Activated T-cell treated with anti-CD3 and anti-CD28 coated beads, Interleukin-2, amount 50 U/mL, for 24 hours (primary cell): Measurements from ENCODE around the gene ALCAM.

ENCODE experiments used
- DNase-seq: peaks from one replicate; pipeline ENCODE4 v3.0.0-alpha.2; 2020
- H3K27ac Mint-ChIP-seq: 2 replicates; pipeline ENCODE4 v1.8.0; 2020; ENCODE audit warnings: mild to moderate bottlenecking, mixed read lengths
- H3K27me3 Mint-ChIP-seq: 2 replicates; pipeline ENCODE4 v1.8.0; 2020; ENCODE audit warnings: mixed read lengths
- H3K36me3 Mint-ChIP-seq: 2 replicates; pipeline ENCODE4 v1.8.0; 2020; ENCODE audit warnings: low read depth, mixed read lengths
- H3K4me1 Mint-ChIP-seq: 2 replicates; pipeline ENCODE4 v1.8.0; 2020; ENCODE audit warnings: low read depth, mixed read lengths
- H3K4me3 Mint-ChIP-seq: 2 replicates; pipeline ENCODE4 v1.8.0; 2020; ENCODE audit warnings: mild to moderate bottlenecking, moderate library complexity, mixed read lengths
- H3K9me3 Mint-ChIP-seq: 2 replicates; pipeline ENCODE4 v1.8.0; 2020; ENCODE audit warnings: mixed read lengths

The ALCAM gene

GRCh38 chr3:105365391-105366325 is 1.1 kb upstream of the ALCAM start:
- H3K4me1 Mint-ChIP-seq, result peaks cover 54% of the 10 kb centered on the region
- DNase-seq, result no peak

GRCh38 chr3:105367063-105367405 is 325 bp downstream of the ALCAM start:
- peaks cover 22% of the 10 kb centered on the region for H3K27me3 Mint-ChIP-seq
- H3K27ac Mint-ChIP-seq, result peak overlapping the region; percentile 89
- DNase-seq, result no peak
- peaks cover 54% of the 10 kb centered on the region for H3K4me1 Mint-ChIP-seq
- H3K4me3 Mint-ChIP-seq, result peak overlapping the region; percentile 89
- H3K36me3 Mint-ChIP-seq, result peaks cover 21% of the 10 kb centered on the region
- no peaks in the 10 kb centered on the region for H3K9me3 Mint-ChIP-seq

More at GRCh38 chr3:105365391-105366325, 1.1 kb upstream of the ALCAM start:
- Mint-ChIP-seq H3K36me3 (peaks cover 21% of the 10 kb centered on the region), H3K9me3 (no peaks in the 10 kb centered on the region), H3K27me3 (peaks cover 28% of the 10 kb centered on the region), H3K27ac (peak overlapping the region; percentile 89), H3K4me3 (peak overlapping the region; percentile 89)

GRCh38 chr3:105367406-105368213 is 901 bp downstream of the ALCAM start:
- Mint-ChIP-seq H3K27ac (peak overlapping the region; percentile 99), H3K9me3 (no peaks in the 10 kb centered on the region), H3K4me3 (peak overlapping the region; percentile 89), H3K27me3 (peaks cover 22% of the 10 kb centered on the region), H3K36me3 (peaks cover 21% of the 10 kb centered on the region), H3K4me1 (peaks cover 52% of the 10 kb centered on the region)
- DNase-seq, result peak; percentile 78

- peak; percentile 73 for DNase-seq
- H3K27me3 Mint-ChIP-seq, result peaks cover 25% of the 10 kb centered on the region
- peak overlapping the region; percentile 89 for H3K4me3 Mint-ChIP-seq
- H3K4me1 Mint-ChIP-seq, result peaks cover 45% of the 10 kb centered on the region
- peak overlapping the region; percentile 99 for H3K27ac Mint-ChIP-seq
- no peaks in the 10 kb centered on the region for H3K9me3 Mint-ChIP-seq
- H3K36me3 Mint-ChIP-seq, result peaks cover 21% of the 10 kb centered on the region
These were observed 2.1 kb downstream of the ALCAM start for GRCh38 chr3:105368566-105369499.

GRCh38 chr3:105369500-105370371 is 3.0 kb downstream of the ALCAM start:
- peak overlapping the region; percentile 99 for H3K27ac Mint-ChIP-seq
- H3K36me3 Mint-ChIP-seq, result peaks cover 21% of the 10 kb centered on the region
- H3K4me1 Mint-ChIP-seq, result peaks cover 38% of the 10 kb centered on the region
- peaks cover 20% of the 10 kb centered on the region for H3K27me3 Mint-ChIP-seq
- peak overlapping the region; percentile 89 for H3K4me3 Mint-ChIP-seq
- no peaks in the 10 kb centered on the region for H3K9me3 Mint-ChIP-seq
- DNase-seq, result no peak

- peaks cover 3% of the 10 kb centered on the region for H3K27me3 Mint-ChIP-seq
- DNase-seq, result no peak
- peaks cover 14% of the 10 kb centered on the region for H3K36me3 Mint-ChIP-seq
- H3K9me3 Mint-ChIP-seq, result no peaks in the 10 kb centered on the region
- peaks cover 14% of the 10 kb centered on the region for H3K4me1 Mint-ChIP-seq
- H3K27ac Mint-ChIP-seq, result no peak overlapping the region
- H3K4me3 Mint-ChIP-seq, result no peak overlapping the region
These were observed 6.7 kb downstream of the ALCAM start for GRCh38 chr3:105373383-105373782.

- peaks cover 3% of the 10 kb centered on the region for H3K27me3 Mint-ChIP-seq
- peaks cover 3% of the 10 kb centered on the region for H3K4me1 Mint-ChIP-seq
- H3K27ac Mint-ChIP-seq, result no peak overlapping the region
- H3K36me3 Mint-ChIP-seq, result no peaks in the 10 kb centered on the region
- H3K4me3 Mint-ChIP-seq, result no peak overlapping the region
- no peak for DNase-seq
- no peaks in the 10 kb centered on the region for H3K9me3 Mint-ChIP-seq
These were observed 9.2 kb downstream of the ALCAM start for GRCh38 chr3:105375750-105376511.

- H3K36me3 Mint-ChIP-seq, result no peaks in the 10 kb centered on the region
- no peak for DNase-seq
- peaks cover 3% of the 10 kb centered on the region for H3K4me1 Mint-ChIP-seq
- H3K27ac Mint-ChIP-seq, result no peak overlapping the region
- no peak overlapping the region for H3K4me3 Mint-ChIP-seq
- peaks cover 3% of the 10 kb centered on the region for H3K27me3 Mint-ChIP-seq
- H3K9me3 Mint-ChIP-seq, result no peaks in the 10 kb centered on the region
These were observed 11.0 kb downstream of the ALCAM start for GRCh38 chr3:105377716-105378115.

- Mint-ChIP-seq H3K27me3 (peaks cover under 1% of the 10 kb centered on the region), H3K36me3 (no peaks in the 10 kb centered on the region), H3K4me3 (no peak overlapping the region), H3K27ac (no peak overlapping the region), H3K4me1 (no peaks in the 10 kb centered on the region), H3K9me3 (peaks cover 4% of the 10 kb centered on the region)
- DNase-seq, result no peak
These were observed 18.5 kb downstream of the ALCAM start for GRCh38 chr3:105385179-105385578.

GRCh38 chr3:105385819-105386508 is 19.3 kb downstream of the ALCAM start:
- H3K27ac Mint-ChIP-seq, result no peak overlapping the region
- peaks cover 8% of the 10 kb centered on the region for H3K27me3 Mint-ChIP-seq
- H3K9me3 Mint-ChIP-seq, result peaks cover 7% of the 10 kb centered on the region
- H3K4me3 Mint-ChIP-seq, result no peak overlapping the region
- H3K36me3 Mint-ChIP-seq, result no peaks in the 10 kb centered on the region
- DNase-seq, result no peak
- no peaks in the 10 kb centered on the region for H3K4me1 Mint-ChIP-seq

GRCh38 chr3:105387122-105387751 is 20.5 kb downstream of the ALCAM start:
- Mint-ChIP-seq H3K27ac (no peak overlapping the region), H3K4me3 (no peak overlapping the region), H3K9me3 (peaks cover 7% of the 10 kb centered on the region), H3K27me3 (peaks cover 8% of the 10 kb centered on the region), H3K4me1 (no peaks in the 10 kb centered on the region), H3K36me3 (no peaks in the 10 kb centered on the region)
- DNase-seq, result no peak

- Mint-ChIP-seq H3K4me3 (no peak overlapping the region), H3K27ac (no peak overlapping the region), H3K4me1 (no peaks in the 10 kb centered on the region), H3K9me3 (peaks cover 14% of the 10 kb centered on the region), H3K36me3 (no peaks in the 10 kb centered on the region), H3K27me3 (peaks cover 12% of the 10 kb centered on the region)
- no peak for DNase-seq
These were observed 21.5 kb downstream of the ALCAM start for GRCh38 chr3:105388176-105388575.
